ENCODE measurements around the gene DCP2.
"Not testable (repeated sequence)": the region's sequence is repeated elsewhere in the genome, so short reads cannot be mapped to it uniquely, and the experiment has no call there.

The DCP2 gene

DNA sequence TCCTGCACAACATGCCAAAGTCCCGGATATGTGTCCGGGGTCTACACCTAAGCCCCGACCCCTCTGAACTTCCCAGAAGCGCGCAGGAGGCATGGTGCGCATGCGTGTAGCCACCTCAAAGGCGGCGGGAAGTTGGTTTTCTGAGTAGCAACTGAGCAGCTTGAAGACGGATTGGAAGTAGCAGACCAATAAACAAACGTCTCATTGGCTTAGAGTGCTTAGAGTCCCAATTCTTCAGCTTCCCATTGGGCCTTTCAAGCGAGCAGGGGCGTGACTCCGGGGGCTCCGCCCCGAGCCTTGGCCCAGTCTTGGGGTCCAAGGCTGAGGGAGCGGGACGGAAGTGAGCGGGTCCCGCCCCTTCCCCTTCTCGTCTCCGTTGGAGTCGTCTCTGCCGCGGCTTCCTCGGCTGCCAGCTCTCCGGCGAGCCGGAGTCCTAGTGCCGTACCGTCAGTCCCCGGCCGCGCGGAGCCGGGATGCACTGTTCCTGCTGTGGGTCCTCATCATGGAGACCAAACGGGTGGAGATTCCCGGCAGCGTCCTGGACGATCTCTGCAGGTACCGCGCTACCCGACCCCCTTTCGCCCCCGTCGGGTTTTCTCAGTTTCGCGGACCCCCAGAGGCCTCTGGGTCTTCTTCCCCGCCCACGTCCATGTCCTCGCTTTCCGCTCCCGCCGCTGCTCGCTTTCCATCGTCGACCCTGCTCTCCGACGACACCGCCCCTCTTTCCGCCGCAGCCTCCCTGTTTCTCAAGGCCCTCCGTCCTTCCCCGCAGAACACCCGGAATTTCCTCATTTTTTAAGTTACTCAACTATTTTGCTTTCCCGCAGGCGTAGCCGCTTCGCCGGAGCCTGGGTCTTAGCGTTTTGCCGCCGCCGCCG is at the start of gene DCP2:
DCP2 (plus strand) TSS at position 367 of the 878 bp plus-strand sequence; CDS start at position 503, 136 bp downstream.
- peak; percentile 87 to 94 for DNase-seq

DNA sequence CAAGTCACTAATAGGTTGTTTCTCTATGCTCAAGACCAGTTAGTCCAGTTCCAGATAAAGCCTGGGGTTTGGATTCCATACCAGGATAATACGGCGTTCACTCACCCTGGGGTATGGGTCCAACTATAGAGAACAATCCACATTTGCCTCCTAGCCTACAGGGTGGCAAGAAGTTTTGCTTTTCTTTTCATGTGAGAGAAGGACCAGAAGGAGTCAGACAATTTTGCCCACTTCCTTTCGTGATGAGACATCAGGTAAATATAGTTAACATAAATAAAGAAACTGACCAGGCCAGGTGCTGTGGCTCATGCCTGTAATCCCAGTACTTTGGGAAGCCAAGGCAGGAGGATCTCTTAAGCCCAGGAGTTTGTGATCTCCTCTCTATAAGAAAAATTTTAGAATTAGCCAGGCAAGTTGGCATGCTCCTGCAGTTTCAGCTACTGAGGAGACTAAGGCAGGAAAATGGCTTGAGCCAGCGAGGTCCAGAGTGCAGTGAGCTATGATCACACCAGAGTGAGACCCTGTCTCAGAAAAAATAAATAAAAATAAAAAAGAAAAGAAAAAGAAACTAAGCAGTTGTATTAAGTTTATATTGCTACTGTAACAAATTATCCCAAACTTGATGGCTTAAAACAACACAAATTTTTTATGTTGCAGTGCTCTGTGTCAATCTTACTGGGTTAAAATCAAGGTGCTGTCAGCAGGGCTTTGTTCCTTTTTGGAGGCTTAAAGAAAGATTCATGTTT is 47.1 kb upstream of the DCP2 start:
- no peak for DNase-seq

DNA sequence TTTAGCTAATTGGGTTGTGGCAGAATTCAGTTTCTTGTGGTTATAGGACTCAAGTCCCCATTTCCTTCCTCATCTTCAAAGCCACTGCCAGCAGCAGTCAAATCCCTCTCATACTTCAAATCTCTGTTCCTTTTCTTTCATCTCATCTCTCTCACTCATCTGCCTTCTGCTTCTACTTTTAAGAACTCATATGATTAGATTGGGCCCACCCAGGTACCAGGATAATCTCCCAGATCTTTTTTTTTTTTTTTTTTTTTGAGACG is 46.6 kb upstream of the DCP2 start:
- no peak for DNase-seq

- DNase-seq, result no peak
These were observed 45.1 kb upstream of the DCP2 start for GRCh38 chr5:112931473-112931872.

- DNase-seq, result no peak
These were observed 43.5 kb upstream of the DCP2 start for GRCh38 chr5:112933105-112933504.

- DNase-seq, result no peak
These were observed 42.8 kb upstream of the DCP2 start for GRCh38 chr5:112933651-112934365.

DNA sequence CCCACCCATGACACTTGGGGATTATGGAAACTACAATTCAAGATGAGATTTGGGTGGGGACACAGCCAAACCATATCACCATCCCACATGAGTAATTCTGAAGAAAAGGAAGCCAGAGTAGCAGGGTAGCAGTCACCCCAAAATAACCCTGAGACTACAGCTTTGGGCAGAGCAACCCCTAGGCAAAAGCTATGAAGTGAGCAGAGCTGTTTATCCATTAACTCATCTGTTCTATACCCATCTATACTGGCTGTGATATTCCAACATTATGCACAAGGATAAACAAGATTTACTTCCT is 42.3 kb upstream of the DCP2 start:
- DNase-seq, result no peak

- no peak for DNase-seq
These were observed 40.9 kb upstream of the DCP2 start for GRCh38 chr5:112935675-112936074.

GRCh38 chr5:112938286-112938685 is 38.3 kb upstream of the DCP2 start:
- no peak for DNase-seq

DNA sequence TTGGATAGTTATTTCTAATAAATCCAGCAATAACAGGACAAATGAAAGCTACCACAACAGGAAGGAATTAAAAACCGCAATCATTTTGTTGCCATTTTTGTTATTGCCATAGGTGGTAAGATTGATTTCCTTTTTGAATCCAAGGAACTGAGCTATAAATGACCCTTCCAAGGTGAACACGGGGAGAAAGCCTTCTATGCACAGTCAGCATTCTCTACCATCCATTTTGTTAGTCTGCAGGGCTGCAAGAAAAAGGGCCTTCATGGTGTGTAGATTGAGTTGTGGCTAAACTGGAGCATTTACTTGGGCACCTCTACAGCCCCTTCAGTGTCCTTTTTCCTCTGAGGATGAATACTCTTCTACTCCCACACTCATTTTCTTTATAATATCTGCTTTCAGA is 35.9 kb upstream of the DCP2 start:
- no peak for DNase-seq

GRCh38 chr5:112948458-112948857 is 28.1 kb upstream of the DCP2 start:
- no peak for DNase-seq

DNA sequence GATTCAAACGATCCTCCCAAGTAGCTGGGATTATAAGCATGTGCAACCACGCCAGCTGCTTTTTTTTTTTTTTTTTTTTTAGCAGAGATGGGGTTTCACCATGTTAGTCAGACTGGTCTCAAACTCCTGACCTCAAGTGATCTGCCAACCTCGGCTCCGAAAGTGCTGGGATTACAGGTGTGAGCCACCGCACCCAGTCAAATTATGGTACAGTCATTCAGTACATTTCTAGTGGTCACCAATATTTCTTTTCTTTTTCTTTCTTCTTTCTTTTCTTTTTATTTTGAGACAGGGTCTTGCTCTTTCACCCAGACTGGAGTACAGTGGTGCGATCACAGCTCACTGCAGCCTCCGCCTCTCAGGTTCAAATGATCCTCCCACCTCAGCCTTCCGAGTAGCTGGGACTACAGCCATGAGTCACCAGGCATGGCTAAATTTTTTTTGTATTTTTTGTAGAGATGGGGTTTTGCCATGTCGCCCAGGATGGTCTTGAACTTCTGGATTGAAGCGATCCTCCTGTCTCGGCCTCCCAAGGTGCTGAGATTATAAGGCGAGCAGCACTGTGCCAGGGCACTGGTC is 25.4 kb upstream of the DCP2 start:
- DNase-seq, result no peak

DNA sequence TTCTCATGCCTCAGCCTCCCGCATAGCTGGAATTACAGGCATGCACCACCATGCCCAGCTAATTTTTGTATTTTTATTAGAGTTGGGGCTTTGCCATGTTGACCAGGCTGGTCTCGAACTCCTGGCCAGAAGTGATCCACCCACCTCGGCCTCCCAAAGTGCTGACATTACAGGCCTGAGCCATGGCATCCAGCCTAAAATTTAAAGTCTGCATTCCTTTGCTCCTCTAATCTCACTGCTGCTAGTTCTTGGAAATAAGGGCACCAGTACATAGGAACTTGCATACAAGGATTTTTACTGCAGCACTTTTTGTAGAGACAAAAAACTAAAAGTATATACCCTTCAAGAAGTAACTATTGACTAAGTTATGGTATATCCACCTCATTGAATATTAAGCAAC is 20.0 kb upstream of the DCP2 start:
- DNase-seq, result no peak

GRCh38 chr5:112957036-112957808 is 19.4 kb upstream of the DCP2 start:
- no peak for DNase-seq

- no peak for DNase-seq
These were observed 18.2 kb upstream of the DCP2 start for GRCh38 chr5:112958093-112959088.

DNA sequence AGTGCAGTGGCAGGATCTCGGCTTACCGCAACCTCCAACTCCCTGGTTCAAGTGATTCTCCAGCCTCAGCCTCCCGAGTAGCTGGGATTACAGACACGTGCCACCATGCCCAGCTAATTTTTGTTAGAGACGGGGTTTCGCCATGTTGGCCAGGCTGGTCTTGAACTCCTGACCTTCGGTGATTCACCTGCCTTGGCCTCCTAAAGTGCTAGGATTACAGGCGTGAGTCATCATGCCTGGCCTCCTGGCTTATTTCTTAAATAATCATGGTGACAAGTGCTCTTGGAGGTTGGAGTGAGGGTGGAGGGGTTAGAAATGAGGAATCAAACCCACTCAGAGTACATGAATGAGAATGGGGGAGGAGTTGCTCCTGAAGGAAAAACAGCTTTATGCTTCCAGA is 16.7 kb upstream of the DCP2 start:
- not testable (repeated sequence) for DNase-seq

DNA sequence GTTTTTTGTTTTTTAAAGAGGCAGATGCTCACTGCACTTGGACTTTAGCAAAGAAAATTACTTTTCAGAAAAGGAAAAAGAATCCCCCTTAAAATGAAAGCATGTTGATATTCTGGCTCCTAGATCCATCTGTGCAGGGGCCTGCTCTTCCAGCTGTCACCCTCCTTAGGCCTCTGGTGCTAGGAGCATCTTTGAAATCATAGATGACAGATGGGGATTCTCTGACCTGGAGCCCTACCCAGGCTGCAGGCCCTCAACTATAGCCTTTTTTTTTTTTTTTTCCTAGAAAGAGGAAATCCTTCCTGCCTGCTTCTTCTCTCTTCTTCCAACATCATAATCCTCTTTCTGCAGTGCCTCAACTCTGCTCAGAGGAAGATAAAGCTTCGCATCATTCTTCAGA is 16.3 kb upstream of the DCP2 start:
- no peak for DNase-seq

- DNase-seq, result no peak
These were observed 15.6 kb upstream of the DCP2 start for GRCh38 chr5:112960863-112961504.

- DNase-seq, result not testable (repeated sequence)
These were observed 13.2 kb upstream of the DCP2 start for GRCh38 chr5:112963374-112963733.

- no peak for DNase-seq
These were observed 10.8 kb upstream of the DCP2 start for GRCh38 chr5:112965733-112966306.
